H1 (cell line): ENCODE measurements around the gene ETNK1. TPM values are rescaled to one million over a fixed set of nuclear protein-coding genes. Genes with fewer than 3 reads are reported as not detected.

Experiments used
- CTCF ChIA-PET: fragments of 300-600 bp; sonication (Branson Sonifier 250); formaldehyde crosslinking; loops from one replicate; lab custom pipeline; 2021; ENCODE audit not compliant: partially characterized antibody; lab: Charles Lee
- POLR2A ChIA-PET: fragments of 300-600 bp; sonication (Branson Sonifier 250); formaldehyde crosslinking; loops from one replicate; lab custom pipeline; 2021; ENCODE audit warnings: inconsistent platforms; ENCODE audit not compliant: partially characterized antibody; lab: Charles Lee
- DNase-seq, 2 experiments: peaks; one replicate each; pipeline versions ENCODE4 v3.0.0 to v3.0.0-alpha.2; 2010 to 2022; ENCODE audit warnings: low spot score in 2 of 2, low read depth in 1 of 2, mixed read lengths in 1 of 2
- FAIRE-seq: peaks from 2 replicates; lab custom pipeline; 2011; peaks lifted over from hg19 to GRCh38; lab: Jason Lieb, UNC
- H2AFZ ChIP-seq: 2 replicates; pipeline ENCODE4 v1.8.1; 2012; ENCODE audit warnings: low read length, inconsistent platforms
- H2AK5ac ChIP-seq: 2 replicates; pipeline ENCODE4 v1.6.1; 2013; ENCODE audit warnings: low read depth, low read length
- H2BK120ac ChIP-seq: replicated peaks from 2 replicates; pipeline ENCODE3; 2013; ENCODE audit warnings: low read depth, low read length, inconsistent platforms
- H2BK12ac ChIP-seq: 2 replicates; pipeline ENCODE4 v1.6.1; 2013; ENCODE audit warnings: low read depth, low read length
- H2BK15ac ChIP-seq: 2 replicates; pipeline ENCODE4 v1.6.1; 2013; ENCODE audit warnings: low read length
- H2BK20ac ChIP-seq: 2 replicates; pipeline ENCODE4 v1.6.1; 2013; ENCODE audit warnings: low read length
- H2BK5ac ChIP-seq: 2 replicates; pipeline ENCODE4 v1.6.1; 2013; ENCODE audit warnings: low read depth, low read length
- H3K14ac ChIP-seq: 2 replicates; pipeline ENCODE4 v1.6.1; 2013; ENCODE audit warnings: inconsistent platforms; ENCODE audit not compliant: insufficient read length
- H3K18ac ChIP-seq: 2 replicates; pipeline ENCODE4 v1.6.1; 2013; ENCODE audit warnings: low read length; ENCODE audit errors: extremely low read depth
- H3K23ac ChIP-seq: 2 replicates; pipeline ENCODE4 v1.6.1; 2013; ENCODE audit warnings: inconsistent platforms; ENCODE audit not compliant: insufficient read length
- H3K23me2 ChIP-seq: 2 replicates; pipeline ENCODE4 v1.6.1; 2013; ENCODE audit warnings: low read depth, low read length
- H3K27ac ChIP-seq: 2 replicates; pipeline ENCODE4 v1.6.1; 2011; ENCODE audit warnings: low read depth, low read length, inconsistent platforms
- H3K27me3 ChIP-seq, 4 experiments: replicated peaks in 1 of 4; 1 replicate in 1 of 4; 2 replicates in 3 of 4; pipeline versions ENCODE4 v1.6.1 to v1.8.1; 2011 to 2013; ENCODE audit warnings: low read length in 3 of 4, mild to moderate bottlenecking in 3 of 4, inconsistent platforms in 2 of 4, mixed read lengths in 2 of 4, moderate library complexity in 1 of 4; ENCODE audit not compliant: control insufficient read depth in 3 of 4, insufficient read depth in 3 of 4; ENCODE audit errors: extremely low read depth in 1 of 4
- H3K36me3 ChIP-seq, 4 experiments: 2 replicates each; pipeline versions ENCODE4 v1.6.1 to v1.8.1; 2011 to 2013; ENCODE audit warnings: mild to moderate bottlenecking in 4 of 4, low read length in 3 of 4, moderate library complexity in 2 of 4, control low read depth in 1 of 4, inconsistent platforms in 1 of 4; ENCODE audit not compliant: insufficient read depth in 4 of 4, control insufficient read depth in 2 of 4
- H3K4ac ChIP-seq: replicated peaks from 2 replicates; pipeline ENCODE3; 2013; ENCODE audit warnings: low read length, low read depth, mixed read lengths, inconsistent platforms; ENCODE audit not compliant: insufficient read length
- H3K4me1 ChIP-seq, 4 experiments: replicated peaks in 1 of 4; 1 replicate in 1 of 4; 2 replicates in 3 of 4; pipeline versions ENCODE4 v1.6.1 to v1.8.1; 2011 to 2013; ENCODE audit warnings: low read length in 3 of 4, inconsistent platforms in 2 of 4, mixed read lengths in 1 of 4; ENCODE audit not compliant: insufficient read depth in 4 of 4, control insufficient read depth in 3 of 4
- H3K4me2 ChIP-seq, 2 experiments: 2 replicates each; pipeline versions ENCODE4 v1.6.1 to v1.8.1; 2011 to 2013; ENCODE audit warnings: low read depth in 2 of 2, low read length in 2 of 2, control low read depth in 1 of 2, inconsistent platforms in 1 of 2, mild to moderate bottlenecking in 1 of 2; ENCODE audit not compliant: insufficient read depth in 1 of 2
- H3K4me3 ChIP-seq, 4 experiments: fragments of 200-600, 300-600 bp in 1 of 4; sonication (generic), shearing (Covaris generic), sonication (Bioruptor Twin) in 1 of 4; 2 replicates each; pipeline versions ENCODE4 v1.5.1 to v1.8.1; 2011 to 2016; ENCODE audit warnings: low read length in 4 of 4, low read depth in 3 of 4, control low read depth in 2 of 4, inconsistent platforms in 2 of 4, mild to moderate bottlenecking in 2 of 4, mixed read lengths in 1 of 4, moderate library complexity in 1 of 4; ENCODE audit not compliant: insufficient read depth in 2 of 4; ENCODE audit errors: extremely low read depth in 1 of 4
- H3K56ac ChIP-seq: replicated peaks from 2 replicates; pipeline ENCODE3; 2013; ENCODE audit warnings: low read depth, mild to moderate bottlenecking, mixed read lengths, low read length, inconsistent platforms; ENCODE audit not compliant: insufficient read length
- H3K79me1 ChIP-seq: 2 replicates; pipeline ENCODE4 v1.6.1; 2013; ENCODE audit warnings: low read depth, low read length, control low read depth
- H3K79me2 ChIP-seq, 2 experiments: 2 replicates each; pipeline versions ENCODE4 v1.6.1 to v1.8.1; 2012 to 2013; ENCODE audit warnings: low read length in 2 of 2, mild to moderate bottlenecking in 2 of 2, inconsistent platforms in 1 of 2; ENCODE audit not compliant: insufficient read depth in 2 of 2, control insufficient read depth in 1 of 2
- H3K9ac ChIP-seq, 4 experiments: replicated peaks in 1 of 4; 1 replicate in 1 of 4; 2 replicates in 3 of 4; pipeline versions ENCODE4 v1.6.1 to v1.8.1; 2011 to 2013; ENCODE audit warnings: low read depth in 3 of 4, low read length in 3 of 4, control low read depth in 2 of 4, mild to moderate bottlenecking in 2 of 4, moderate library complexity in 2 of 4, inconsistent platforms in 1 of 4; ENCODE audit errors: extremely low read depth in 1 of 4
- H3K9me3 ChIP-seq, 2 experiments: 2 replicates each; pipeline versions ENCODE4 v1.6.1 to v1.8.1; 2012 to 2013; ENCODE audit warnings: mild to moderate bottlenecking in 2 of 2, moderate library complexity in 2 of 2, control low read depth in 1 of 2, inconsistent platforms in 1 of 2, low read depth in 1 of 2, low read length in 1 of 2, mixed read lengths in 1 of 2; ENCODE audit not compliant: insufficient read depth in 2 of 2
- H4K20me1 ChIP-seq, 2 experiments: replicated peaks in 1 of 2; 2 replicates each; pipeline versions ENCODE3 to v1.8.1; 2011 to 2013; ENCODE audit warnings: inconsistent platforms in 2 of 2, low read length in 2 of 2, mild to moderate bottlenecking in 1 of 2; ENCODE audit not compliant: insufficient read depth in 2 of 2, control insufficient read depth in 1 of 2
- H4K5ac ChIP-seq: 2 replicates; pipeline ENCODE4 v1.6.1; 2013; ENCODE audit warnings: low read length, low read depth, mixed read lengths, inconsistent platforms; ENCODE audit not compliant: insufficient read length
- H4K8ac ChIP-seq: 2 replicates; pipeline ENCODE4 v1.8.0; 2013; ENCODE audit warnings: mild to moderate bottlenecking, moderate library complexity, low read length, inconsistent platforms; ENCODE audit not compliant: insufficient read depth; ENCODE audit errors: extremely low read depth
- H4K91ac ChIP-seq: replicated peaks from 2 replicates; pipeline ENCODE3; 2013; ENCODE audit warnings: low read length, mixed read lengths, inconsistent platforms; ENCODE audit not compliant: insufficient read length
- CBX8 ChIP-seq: fragments of 300-800, 300-1000 bp; sonication (generic); IDR thresholded peaks from 2 replicates; pipeline ENCODE4 v1.7.1; 2016; ENCODE audit warnings: low read depth, low read length, borderline replicate concordance
- KDM1A ChIP-seq: fragments of 200-600, 300-600 bp; sonication (generic); IDR thresholded peaks from 2 replicates; pipeline ENCODE4 v1.7.1; 2016; ENCODE audit warnings: mild to moderate bottlenecking, low read length, borderline replicate concordance
- RAD21 ChIP-seq, 2 experiments: IDR thresholded peaks in 1 of 2; conservative IDR thresholded peaks in 1 of 2; 2 replicates each; pipeline ENCODE4 v1.6.1; 2011; ENCODE audit warnings: low read depth in 2 of 2, low read length in 2 of 2, improper control_type of control experiment in 1 of 2, inconsistent platforms in 1 of 2, mild to moderate bottlenecking in 1 of 2, moderate library complexity in 1 of 2
- RBBP5 ChIP-seq: IDR thresholded peaks from 2 replicates; pipeline ENCODE4 v1.7.1; 2012; ENCODE audit warnings: low read depth, mild to moderate bottlenecking, inconsistent platforms, low read length, moderate library complexity, borderline replicate concordance
- SAP30 ChIP-seq: fragments of 300-600 bp; sonication (generic); IDR thresholded peaks from 2 replicates; pipeline ENCODE4 v1.7.1; 2012; ENCODE audit warnings: low read length, moderate library complexity, mild to moderate bottlenecking, inconsistent platforms; ENCODE audit not compliant: insufficient read depth, insufficient replicate concordance
- WGBS, 2 experiments: shearing (Covaris generic) in 1 of 2; methylation state at CpG; one replicate each; pipeline versions ENCODE4 v1.1.6 to v1.1.7; 2013 to 2015; ENCODE audit warnings: low lambda C conversion rate in 2 of 2, mixed read lengths in 2 of 2, inconsistent platforms in 1 of 2, low coverage in 1 of 2, missing lambda C conversion rate in 1 of 2; ENCODE audit not compliant: insufficient replicate concordance in 2 of 2, insufficient coverage in 1 of 2, insufficient read length in 1 of 2; ENCODE audit errors: extremely low coverage in 1 of 2, missing lambda C conversion rate in 1 of 2; 5-methylcytosine and 5-hydroxymethylcytosine counted together
- polyA plus RNA-seq, 7 experiments: library from polyadenylated mRNA; depleted of rRNA in 3 of 7; stranded (reverse) in 5 of 7; unstranded in 2 of 7; fragments of >200 nt in 5 of 7; fragments of 200-250 nt in 2 of 7; gene quantifications; 1 replicate in 5 of 7; 2 replicates in 1 of 7; 4 replicates in 1 of 7; pipeline versions ENCODE4 v1.2.1 to v1.2.3, GENCODE V29; 2011 to 2013; ENCODE audit warnings: missing spikeins in 2 of 7, mixed read lengths in 2 of 7
- total RNA-seq: library from RNA; stranded (reverse); fragmentation: NEBNext Ultra II Directional; extraction: Animal tissue kit (Norgen Biotek cat#: 25700); gene quantifications from 2 replicates; pipeline ENCODE4 v1.2.1, GENCODE V29; 2021

The ETNK1 gene
- total and polyA plus RNA-seq, 2 of the 8 experiments (the other 6 are each of a cell fraction or from before 2014, with no cell fraction given), result 11.6 to 82.7 TPM

DNA sequence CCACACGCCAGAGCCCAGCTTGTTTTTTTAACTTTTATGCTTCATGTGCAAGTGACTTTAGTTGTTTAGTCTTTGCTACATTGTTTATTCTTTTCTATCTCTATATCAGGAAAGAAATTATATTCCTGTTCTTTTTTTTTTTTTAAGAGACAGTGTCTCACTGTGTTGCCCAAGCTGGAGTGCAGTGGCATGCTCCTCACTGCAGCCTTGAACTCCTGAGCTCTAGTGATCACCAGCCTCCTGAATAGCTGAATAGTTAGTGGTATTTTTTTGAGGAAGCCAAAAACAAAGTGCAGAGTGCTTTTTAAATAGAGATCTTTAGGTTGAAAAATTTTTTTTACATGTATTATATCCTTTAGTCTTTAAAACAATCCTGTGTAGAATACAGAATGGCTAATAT lies 58.2 kb downstream of the ETNK1 start:
- TF ChIP-seq SAP30 (no peak), KDM1A (no peak), RAD21 (IDR thresholded peaks at IDR 0.05 in 1 of 2, conservative IDR thresholded peaks at IDR 0.05 in 1 of 2; ENCODE audit: low read depth in 2 of 2, low read length in 2 of 2) (no peak), RBBP5 (no peak), CBX8 (no peak)
- no peak overlapping the region for H3K27ac ChIP-seq
- H3K23me2 ChIP-seq, result no peaks in the 10 kb centered on the region
- H2BK20ac ChIP-seq, result no peak overlapping the region
- ChIA-PET POLR2A (no interaction called here), CTCF (interaction anchor here (0.6 to 1.3 kb wide), 6 partner anchors 9 to 538 kb away, joined by 3 read pairs; partner anchors contain the start of gene C2CD5)
- no peaks in the 10 kb centered on the region for H3K79me1 ChIP-seq
- H3K23ac ChIP-seq, result no peak overlapping the region
- peaks cover 2 to 30% (median 11%) of the 10 kb centered on the region in 4 experiments; a peak in 6 of 8 replicates for H3K36me3 ChIP-seq
- FAIRE-seq, result no peak
- no peak overlapping the region for H3K4me3 ChIP-seq
- no peak overlapping the region for H3K4ac ChIP-seq
- no peak overlapping the region for H2BK12ac ChIP-seq
- no peak overlapping the region for H2BK5ac ChIP-seq
- H3K9ac ChIP-seq, result no peak overlapping the region
- no peak overlapping the region for H2AFZ ChIP-seq
- no peak overlapping the region for H3K14ac ChIP-seq
- H2BK15ac ChIP-seq, result no peak overlapping the region
- H3K27me3 ChIP-seq, result no peaks in the 10 kb centered on the region
- no peak overlapping the region for H4K91ac ChIP-seq
- H2BK120ac ChIP-seq, result no peak overlapping the region
- no peak overlapping the region for H3K56ac ChIP-seq
- no peak overlapping the region for H4K5ac ChIP-seq
- H3K79me2 ChIP-seq, result no peaks in the 10 kb centered on the region
- no peak overlapping the region for H2AK5ac ChIP-seq
- H3K9me3 ChIP-seq, result no peaks in the 10 kb centered on the region
- no peak for DNase-seq
- H3K4me1 ChIP-seq, result no peaks in the 10 kb centered on the region
- no peak overlapping the region for H4K8ac ChIP-seq
- H4K20me1 ChIP-seq, result no peaks in the 10 kb centered on the region
- 95% methylated on average over 1 of the region's 1 CpG; no CpG with 5 or more reads in 1 of the 2 experiments for WGBS, 2 experiments
- no peak overlapping the region for H3K18ac ChIP-seq
- H3K4me2 ChIP-seq, result no peak overlapping the region
